Activated CD4-positive, alpha-beta T cell treated with anti-CD3 and anti-CD28 coated beads, Interleukin-2, amount 10 ng/mL, durations not matched to agents 7 days and 5 days (primary cell): ENCODE results near the gene CKB. TPM values are rescaled to one million over a fixed set of nuclear protein-coding genes. Genes with fewer than 3 reads are reported as not detected.
A peak's percentile ranks its signal among the peaks of the same experiment; 100 is the strongest.
"Not testable (repeated sequence)": the region's sequence is repeated elsewhere in the genome, so short reads cannot be mapped to it uniquely, and the experiment has no call there.

Experiments
- CTCF ChIA-PET: fragments of 350-600 bp; sonication (Branson Sonifier 250); formaldehyde crosslinking; loops from one replicate; lab custom pipeline; 2021; ENCODE audit warnings: antibody characterized with exemption; lab: Charles Lee
- POLR2A ChIA-PET: fragments of 350-600 bp; sonication (Branson Sonifier 250); formaldehyde crosslinking; loops from one replicate; lab custom pipeline; 2021; ENCODE audit warnings: antibody characterized with exemption; lab: Charles Lee
- DNase-seq: peaks from one replicate; pipeline ENCODE4 v3.0.0-alpha.2; 2020
- H3K27ac Mint-ChIP-seq: one replicate; pipeline ENCODE4 v1.8.0; 2021; ENCODE audit warnings: mild to moderate bottlenecking, moderate library complexity, mixed read lengths
- H3K27me3 Mint-ChIP-seq: one replicate; pipeline ENCODE4 v1.8.0; 2021; ENCODE audit warnings: mixed read lengths
- H3K36me3 Mint-ChIP-seq: one replicate; pipeline ENCODE4 v1.8.0; 2021; ENCODE audit warnings: low read depth, mixed read lengths
- H3K4me1 Mint-ChIP-seq: one replicate; pipeline ENCODE4 v1.8.0; 2021; ENCODE audit warnings: mixed read lengths
- H3K4me3 Mint-ChIP-seq: one replicate; pipeline ENCODE4 v1.8.0; 2021; ENCODE audit warnings: mild to moderate bottlenecking, moderate library complexity, mixed read lengths
- H3K9me3 Mint-ChIP-seq: one replicate; pipeline ENCODE4 v1.8.0; 2021; ENCODE audit warnings: mixed read lengths
- total RNA-seq, 2 experiments: library from RNA; stranded (reverse); gene quantifications; one replicate each; pipeline ENCODE4 v1.2.3, GENCODE V29; 2021

Gene CKB
- total RNA-seq, 2 experiments from 2014 or later: 0.52 to 0.67 TPM

- Mint-ChIP-seq H3K36me3 (peaks cover 4% of the 10 kb centered on the region), H3K4me1 (peaks cover 41% of the 10 kb centered on the region), H3K4me3 (no peak overlapping the region), H3K27me3 (peaks cover 20% of the 10 kb centered on the region), H3K9me3 (no peaks in the 10 kb centered on the region), H3K27ac (no peak overlapping the region)
- CTCF ChIA-PET: interaction anchor here (0.5 to 2.5 kb wide), 3 partner anchors 8 to 232 kb away, joined by 4 to 12 read pairs (median 4); no protein-coding TSS in a partner anchor
- DNase-seq: no peak
- POLR2A ChIA-PET: no interaction called here
These were observed 3.8 kb upstream of the CKB start for GRCh38 chr14:103526247-103526913.

GRCh38 chr14:103525430-103526246 lies 3.0 kb upstream of the CKB start:
- CTCF ChIA-PET, H3K36me3 Mint-ChIP-seq, H3K27ac Mint-ChIP-seq, POLR2A ChIA-PET, DNase-seq, H3K9me3 Mint-ChIP-seq, H3K4me3 Mint-ChIP-seq: not testable (repeated sequence)
- H3K27me3 Mint-ChIP-seq: peaks cover 20% of the 10 kb centered on the region
- H3K4me1 Mint-ChIP-seq: peaks cover 37% of the 10 kb centered on the region

GRCh38 chr14:103524002-103524935 lies 1.6 kb upstream of the CKB start:
- Mint-ChIP-seq H3K9me3 (no peaks in the 10 kb centered on the region), H3K4me1 (peaks cover 29% of the 10 kb centered on the region), H3K27me3 (peaks cover 22% of the 10 kb centered on the region), H3K36me3 (peaks cover 2% of the 10 kb centered on the region), H3K27ac (no peak overlapping the region), H3K4me3 (no peak overlapping the region)
- ChIA-PET POLR2A (no interaction called here), CTCF (no interaction called here)
- DNase-seq: no peak

GRCh38 chr14:103523575-103523954 lies 935 bp upstream of the CKB start:
- Mint-ChIP-seq H3K9me3 (no peaks in the 10 kb centered on the region), H3K27ac (no peak overlapping the region), H3K4me1 (peaks cover 29% of the 10 kb centered on the region), H3K4me3 (no peak overlapping the region), H3K36me3 (no peaks in the 10 kb centered on the region), H3K27me3 (peaks cover 22% of the 10 kb centered on the region)
- ChIA-PET CTCF (no interaction called here), POLR2A (no interaction called here)
- no peak for DNase-seq

GRCh38 chr14:103521951-103522563 lies 573 bp downstream of the CKB start:
- H3K36me3 Mint-ChIP-seq: no peaks in the 10 kb centered on the region
- ChIA-PET POLR2A (interaction anchor here (0.6 kb wide), 1 partner anchor 40 kb away, joined by 3 read pairs; no protein-coding TSS in a partner anchor), CTCF (interaction anchor here (0.5 to 1.2 kb wide), 4 partner anchors 8 to 48 kb away, joined by 3 read pairs; no protein-coding TSS in a partner anchor)
- H3K4me1 Mint-ChIP-seq: peaks cover 18% of the 10 kb centered on the region
- DNase-seq: no peak
- H3K4me3 Mint-ChIP-seq: peak overlapping the region; percentile 30
- no peaks in the 10 kb centered on the region for H3K9me3 Mint-ChIP-seq
- no peak overlapping the region for H3K27ac Mint-ChIP-seq
- peaks cover 22% of the 10 kb centered on the region for H3K27me3 Mint-ChIP-seq

GRCh38 chr14:103521438-103521950 lies 1.1 kb downstream of the CKB start:
- ChIA-PET POLR2A (no interaction called here), CTCF (interaction anchor here (0.5 to 1.4 kb wide), 10 partner anchors 8 to 1322 kb away, joined by 3 to 4 read pairs (median 3); no protein-coding TSS in a partner anchor)
- no peaks in the 10 kb centered on the region for H3K9me3 Mint-ChIP-seq
- peaks cover 22% of the 10 kb centered on the region for H3K27me3 Mint-ChIP-seq
- no peaks in the 10 kb centered on the region for H3K36me3 Mint-ChIP-seq
- H3K27ac Mint-ChIP-seq: no peak overlapping the region
- DNase-seq: peak; percentile 22
- H3K4me3 Mint-ChIP-seq: no peak overlapping the region
- H3K4me1 Mint-ChIP-seq: peaks cover 13% of the 10 kb centered on the region

GRCh38 chr14:103520657-103521437 lies 1.8 kb downstream of the CKB start:
- Mint-ChIP-seq H3K9me3 (no peaks in the 10 kb centered on the region), H3K27ac (no peak overlapping the region), H3K4me1 (peaks cover 13% of the 10 kb centered on the region), H3K4me3 (peak overlapping the region; percentile 43), H3K36me3 (no peaks in the 10 kb centered on the region), H3K27me3 (peaks cover 22% of the 10 kb centered on the region)
- POLR2A ChIA-PET: no interaction called here
- CTCF ChIA-PET: interaction anchor here (0.5 to 1.4 kb wide), 11 partner anchors 9 to 1321 kb away, joined by 3 to 4 read pairs (median 3); partner anchors contain the start of gene TRMT61A
- DNase-seq: peak; percentile 66

GRCh38 chr14:103520269-103520656 lies 2.4 kb downstream of the CKB start:
- peak overlapping the region; percentile 60 for H3K27ac Mint-ChIP-seq
- peaks cover 22% of the 10 kb centered on the region for H3K27me3 Mint-ChIP-seq
- H3K36me3 Mint-ChIP-seq: no peaks in the 10 kb centered on the region
- peaks cover 13% of the 10 kb centered on the region for H3K4me1 Mint-ChIP-seq
- no peaks in the 10 kb centered on the region for H3K9me3 Mint-ChIP-seq
- no peak for DNase-seq
- ChIA-PET CTCF (interaction anchor here (0.5 to 1.4 kb wide), 6 partner anchors 9 to 331 kb away, joined by 3 to 4 read pairs (median 3); partner anchors contain the start of gene TRMT61A), POLR2A (no interaction called here)
- peak overlapping the region; percentile 41 for H3K4me3 Mint-ChIP-seq

- POLR2A ChIA-PET: interaction anchor here (1.0 kb wide), 1 partner anchor 42 kb away, joined by 4 read pairs; no protein-coding TSS in a partner anchor
- Mint-ChIP-seq H3K27ac (peak overlapping the region; percentile 60), H3K4me1 (peaks cover 13% of the 10 kb centered on the region), H3K4me3 (peak overlapping the region; percentile 41), H3K36me3 (no peaks in the 10 kb centered on the region), H3K27me3 (peaks cover 22% of the 10 kb centered on the region), H3K9me3 (no peaks in the 10 kb centered on the region)
- CTCF ChIA-PET: interaction anchor here (1.2 kb wide), 1 partner anchor 22 kb away, joined by 3 read pairs; no protein-coding TSS in a partner anchor
- DNase-seq: no peak
These were observed 2.8 kb downstream of the CKB start for GRCh38 chr14:103519837-103520212.

GRCh38 chr14:103519043-103519836 lies 3.4 kb downstream of the CKB start:
- Mint-ChIP-seq H3K27me3 (peaks cover 17% of the 10 kb centered on the region), H3K4me3 (no peak overlapping the region), H3K36me3 (no peaks in the 10 kb centered on the region), H3K4me1 (peaks cover 15% of the 10 kb centered on the region), H3K27ac (peak overlapping the region; percentile 78), H3K9me3 (no peaks in the 10 kb centered on the region)
- ChIA-PET POLR2A (interaction anchor here (1.0 kb wide), 1 partner anchor 42 kb away, joined by 4 read pairs; no protein-coding TSS in a partner anchor), CTCF (interaction anchor here (0.7 to 2.1 kb wide), 14 partner anchors 8 to 538 kb away, joined by 3 to 12 read pairs (median 4); partner anchors contain the start of genes BAG5 and COA8)
- no peak for DNase-seq
